Right ventricle myocardium superior (tissue), 1 donor: ENCODE measurements around the gene IGF2. TPM values are rescaled to one million over a fixed set of nuclear protein-coding genes. Genes with fewer than 3 reads are reported as not detected.

ENCODE experiments used
- ATAC-seq: fragments of 200-7000 bp; cut with Tn5 transposase; one replicate; pipeline ENCODE4 v1.9.1; 2020; ENCODE audit warnings: mild to moderate bottlenecking; ENCODE audit not compliant: poor library complexity
- DNase-seq: peaks from one replicate; pipeline ENCODE4 v3.0.0-alpha.2; 2020
- intact Hi-C: fragments of 100-400 bp; cut with DNase I; formaldehyde crosslinking; loops from one replicate; pipeline ENCODE4 v1.11.2; 2022
- total RNA-seq: library from RNA; stranded (reverse); fragmentation: NEBNext Ultra II Directional; extraction: Animal tissue kit (Norgen Biotek cat#: 25700); gene quantifications from one replicate; pipeline ENCODE4 v1.2.1, GENCODE V29; 2021
- donor health status: DM: no; HTN: yes; CAD: no; lungs with severe emphysema.

IGF2 gene
- total RNA-seq, 1 donor from 2014 or later, result 79.9 TPM

- ATAC-seq, result no peak
- DNase-seq, result no peak
- intact Hi-C loops, result no loop called here
Measured at GRCh38 chr11:2172676-2173075, 33.5 kb upstream of the IGF2 start.

DNA sequence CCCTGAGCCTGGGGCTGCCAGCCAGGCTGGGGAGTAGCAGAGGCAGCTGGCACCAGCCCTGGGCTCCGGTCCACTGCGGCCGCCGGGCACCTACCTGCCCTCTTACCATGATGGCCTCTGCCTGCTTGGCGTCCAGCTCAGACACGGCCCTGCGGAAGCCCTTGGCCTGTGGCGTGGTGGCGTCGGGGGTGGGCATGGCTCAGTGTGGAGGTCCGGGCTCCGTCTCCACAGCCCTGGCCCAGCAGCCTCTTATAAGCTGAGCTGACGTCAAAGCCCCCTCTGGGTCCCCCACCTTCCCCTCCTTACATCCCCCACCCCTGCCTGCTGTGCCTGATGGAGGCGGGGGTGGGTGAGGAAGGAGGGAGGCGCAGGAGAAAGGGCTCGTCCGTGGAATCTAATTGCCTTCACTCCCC lies 32.4 kb upstream of the IGF2 start, which contains the start of gene TH:
TSS of gene TH (minus strand) at position 225 of the 413 bp plus-strand sequence. CDS start at position 196, 29 bp downstream.
- intact Hi-C loops, result no loop called here
- DNase-seq (no peak), ATAC-seq (no peak)

GRCh38 chr11:2169626-2170570 lies 30.7 kb upstream of the IGF2 start:
- no peak for DNase-seq
- ATAC-seq, result no peak
- intact Hi-C loops, result no loop called here

DNA sequence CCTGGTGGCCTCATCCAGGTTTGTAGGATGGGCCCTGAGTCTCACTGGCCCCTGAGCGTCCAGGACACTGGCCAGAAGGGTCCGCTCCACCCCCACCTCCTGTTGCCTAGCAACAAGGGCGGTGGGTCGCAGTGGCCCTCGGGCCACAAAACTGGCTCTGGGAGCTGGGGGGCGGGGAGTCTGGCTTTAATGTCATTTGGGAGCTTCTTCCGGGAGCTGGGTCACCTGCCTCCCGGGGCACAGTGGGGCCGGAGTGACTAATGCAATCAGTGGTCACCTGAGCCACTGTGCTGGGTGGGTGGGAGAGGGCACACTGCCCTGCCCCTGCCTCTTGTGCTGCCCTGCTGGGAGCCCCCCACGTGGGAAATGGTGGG lies 29.8 kb upstream of the IGF2 start:
- DNase-seq (no peak), ATAC-seq (no peak)
- intact Hi-C loops, result no loop called here

GRCh38 chr11:2168286-2169004 lies 29.3 kb upstream of the IGF2 start:
- no peak for ATAC-seq
- DNase-seq, result no peak
- intact Hi-C loops, result no loop called here

- intact Hi-C loops, result no loop called here
- ATAC-seq (no peak), DNase-seq (no peak)
Measured at GRCh38 chr11:2167141-2168045, 28.2 kb upstream of the IGF2 start.

GRCh38 chr11:2166091-2166851 lies 27.1 kb upstream of the IGF2 start:
- ATAC-seq, result peak; percentile 71
- intact Hi-C loops, result no loop called here
- DNase-seq, result peak; percentile 62

GRCh38 chr11:2165571-2165970 lies 26.4 kb upstream of the IGF2 start:
- no peak for ATAC-seq
- intact Hi-C loops, result no loop called here
- no peak for DNase-seq

- intact Hi-C loops, result no loop called here
- no peak for DNase-seq
- no peak for ATAC-seq
Measured at GRCh38 chr11:2164861-2165555, 25.8 kb upstream of the IGF2 start.

DNA sequence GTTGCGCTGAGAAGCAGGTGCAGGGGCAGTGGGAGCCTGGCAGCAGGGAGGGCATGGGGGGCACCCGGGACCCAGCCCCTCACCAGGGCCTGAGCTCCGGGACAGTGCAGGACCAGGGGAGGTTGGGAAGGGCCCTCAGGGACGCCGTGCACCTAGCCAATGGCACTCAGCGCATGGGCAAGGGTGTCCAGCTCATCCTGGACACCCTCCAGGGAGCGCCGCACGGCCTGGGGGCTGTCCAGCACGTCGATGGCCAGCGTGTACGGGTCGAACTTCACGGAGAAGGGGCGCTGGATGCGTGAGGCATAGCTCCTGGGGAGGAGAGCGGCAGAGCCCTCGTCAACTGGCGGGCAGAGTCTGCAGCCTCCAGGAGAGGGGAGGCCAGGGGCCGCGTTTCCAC lies 24.9 kb upstream of the IGF2 start:
- intact Hi-C loops, result no loop called here
- no peak for ATAC-seq
- DNase-seq, result no peak

- intact Hi-C loops, result no loop called here
Measured at GRCh38 chr11:2163428-2163978, 24.3 kb upstream of the IGF2 start.

DNA sequence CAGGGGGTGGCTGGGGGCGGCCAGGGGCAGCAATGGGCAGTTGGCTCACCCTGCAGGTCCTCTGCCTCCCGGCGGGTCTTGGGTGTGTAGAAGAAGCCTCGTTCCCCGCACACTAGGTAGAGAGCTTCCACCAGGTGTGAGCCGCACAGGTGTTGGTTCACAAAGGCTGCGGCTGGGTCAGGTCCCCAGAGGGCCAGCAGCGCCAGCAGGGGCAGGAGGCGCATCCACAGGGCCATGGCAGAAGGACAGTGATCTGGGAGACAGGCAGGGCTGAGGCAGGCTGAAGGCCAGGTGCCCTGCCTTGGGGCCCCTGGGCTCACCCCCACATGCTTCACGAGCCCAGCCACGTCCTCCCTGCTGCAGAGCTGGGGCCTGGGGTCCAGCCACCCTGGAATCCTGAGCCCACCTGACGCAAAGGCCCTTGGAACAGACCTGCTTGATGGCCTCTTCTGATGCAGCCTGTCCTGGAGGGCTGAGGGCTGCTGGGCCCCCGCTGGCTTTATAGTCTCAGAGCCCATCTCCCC lies 21.6 kb upstream of the IGF2 start, which contains the start of gene INS:
TSS of gene INS (minus strand) at position 474 of the 524 bp plus-strand sequence. CDS start at position 236, 238 bp downstream.
- DNase-seq (no peak), ATAC-seq (no peak)
- intact Hi-C loops, result no loop called here

More at GRCh38 chr11:2163428-2163978, 24.3 kb upstream of the IGF2 start:
- ATAC-seq (no peak), DNase-seq (no peak)

- ATAC-seq, result no peak
- DNase-seq, result no peak
- intact Hi-C loops, result no loop called here
Measured at GRCh38 chr11:2159536-2160413, 20.6 kb upstream of the IGF2 start.

DNA sequence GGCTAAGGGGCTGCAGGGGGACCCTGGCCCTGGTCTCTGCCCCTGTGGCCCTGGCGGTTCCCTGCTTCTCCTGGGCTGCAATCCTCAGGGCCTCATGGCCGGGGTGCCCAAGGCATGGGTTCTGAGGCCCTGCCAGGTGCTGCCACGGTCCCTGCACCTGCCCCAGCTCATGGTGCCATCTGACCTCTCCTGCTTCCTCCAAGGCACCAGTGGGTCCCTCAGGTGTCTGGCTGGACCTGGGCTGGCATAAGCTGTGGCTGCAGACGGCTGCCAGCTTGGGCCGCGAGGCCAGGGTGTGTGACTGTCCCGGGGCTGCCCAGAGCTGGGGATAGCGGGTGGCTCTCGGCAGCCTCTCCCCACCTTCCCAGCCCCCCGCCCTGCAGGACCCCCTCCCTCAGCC lies 19.8 kb upstream of the IGF2 start:
- intact Hi-C loops, result no loop called here
- ATAC-seq, result no peak

DNA sequence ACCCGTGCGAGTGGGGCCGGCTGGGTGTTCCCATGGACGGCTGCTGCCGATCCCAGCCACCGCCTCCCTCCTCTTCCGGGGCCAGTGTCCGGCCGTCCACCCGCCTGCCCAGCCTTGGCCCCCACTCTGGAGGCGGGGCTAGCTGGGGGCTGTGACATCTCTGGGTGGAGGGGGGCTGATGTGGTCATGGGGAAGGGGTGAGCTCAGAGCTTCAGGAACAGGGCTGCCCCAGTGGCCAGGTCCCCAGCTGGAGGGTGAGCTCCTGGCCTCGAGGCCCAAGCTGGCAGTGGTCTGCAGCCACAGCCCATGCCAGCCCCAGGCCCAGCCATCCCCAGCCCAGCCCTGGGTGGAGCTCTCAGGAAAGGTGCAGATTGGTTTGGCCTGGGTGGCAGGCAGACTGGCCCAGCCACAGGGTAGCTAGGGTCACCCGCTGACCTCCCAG lies 19.1 kb upstream of the IGF2 start:
- intact Hi-C loops, result no loop called here
- no peak for DNase-seq
- no peak for ATAC-seq

More for the DNA sequence above, 19.8 kb upstream of the IGF2 start:
- no peak for DNase-seq
